Mesendoderm (in vitro differentiated cells): ENCODE data around the gene COL2A1.

Experiments used
- DNase-seq: peaks from one replicate; pipeline ENCODE4 v3.0.0; 2013
- H2AK5ac ChIP-seq: 2 replicates; pipeline ENCODE4 v1.6.1; 2013; ENCODE audit warnings: low read length, inconsistent platforms
- H2BK120ac ChIP-seq: 2 replicates; pipeline ENCODE4 v1.6.1; 2013; ENCODE audit warnings: low read depth, mild to moderate bottlenecking, low read length, moderate library complexity, mixed read lengths
- H2BK15ac ChIP-seq: replicated peaks from 2 replicates; pipeline ENCODE4 v1.6.1; 2013; ENCODE audit warnings: low read depth, mild to moderate bottlenecking, moderate library complexity
- H2BK5ac ChIP-seq: 2 replicates; pipeline ENCODE4 v1.6.1; 2013; ENCODE audit warnings: low read length, inconsistent platforms
- H3K18ac ChIP-seq: 2 replicates; pipeline ENCODE4 v1.6.1; 2013; ENCODE audit warnings: mild to moderate bottlenecking, low read length, mixed read lengths
- H3K23ac ChIP-seq: one replicate; pipeline ENCODE4 v1.6.1; 2013; ENCODE audit warnings: low read length
- H3K27ac ChIP-seq: 2 replicates; pipeline ENCODE4 v1.5.1; 2013; ENCODE audit warnings: low read depth, mild to moderate bottlenecking, inconsistent platforms, low read length, moderate library complexity
- H3K27me3 ChIP-seq: 2 replicates; pipeline ENCODE4 v1.6.1; 2013; ENCODE audit warnings: low read length, control low read depth, mild to moderate bottlenecking, inconsistent platforms; ENCODE audit not compliant: insufficient read depth, poor library complexity
- H3K36me3 ChIP-seq: 2 replicates; pipeline ENCODE4 v1.6.1; 2013; ENCODE audit warnings: low read length, inconsistent platforms; ENCODE audit not compliant: control insufficient read depth, insufficient read depth
- H3K4ac ChIP-seq: one replicate; pipeline ENCODE4 v1.6.1; 2013; ENCODE audit warnings: low read depth, mild to moderate bottlenecking, low read length, moderate library complexity
- H3K4me1 ChIP-seq: 2 replicates; pipeline ENCODE4 v1.6.1; 2013; ENCODE audit warnings: low read depth, low read length, inconsistent platforms; ENCODE audit not compliant: control insufficient read depth
- H3K4me2 ChIP-seq: 2 replicates; pipeline ENCODE4 v1.6.1; 2013; ENCODE audit warnings: low read length
- H3K4me3 ChIP-seq: 2 replicates; pipeline ENCODE4 v1.5.1; 2013; ENCODE audit warnings: mild to moderate bottlenecking, low read length
- H3K56ac ChIP-seq: one replicate; pipeline ENCODE4 v1.6.1; 2013; ENCODE audit warnings: low read length
- H3K79me1 ChIP-seq: 2 replicates; pipeline ENCODE4 v1.6.1; 2013; ENCODE audit warnings: low read length, inconsistent platforms
- H3K79me2 ChIP-seq: 2 replicates; pipeline ENCODE4 v1.6.1; 2013; ENCODE audit warnings: mild to moderate bottlenecking, low read length; ENCODE audit not compliant: control insufficient read depth, insufficient read depth
- H3K9ac ChIP-seq: 2 replicates; pipeline ENCODE4 v1.6.1; 2013; ENCODE audit warnings: low read length, inconsistent platforms
- H4K5ac ChIP-seq: one replicate; pipeline ENCODE4 v1.6.1; 2013; ENCODE audit warnings: low read length
- H4K8ac ChIP-seq: one replicate; pipeline ENCODE4 v1.6.1; 2013; ENCODE audit warnings: low read depth, mild to moderate bottlenecking, control low read depth, low read length, moderate library complexity
- WGBS: extraction: QIAGEN DNeasy Blood & Tissue Kit; methylation state at CpG from one replicate; pipeline ENCODE4 v1.1.7; 2013; ENCODE audit warnings: low lambda C conversion rate, missing lambda C conversion rate; ENCODE audit not compliant: insufficient coverage; ENCODE audit errors: extremely low coverage; 5-methylcytosine and 5-hydroxymethylcytosine counted together

The COL2A1 gene

GRCh38 chr12:48034835-48035805 lies 30.8 kb upstream of the COL2A1 start:
- Histone ChIP-seq H3K18ac (no peak overlapping the region), H4K5ac (no peak overlapping the region), H4K8ac (no peak overlapping the region), H2AK5ac (no peak overlapping the region), H3K27me3 (no peaks in the 10 kb centered on the region), H3K4me2 (no peak overlapping the region), H2BK15ac (no peak overlapping the region), H3K4me3 (no peak overlapping the region), H2BK120ac (no peak overlapping the region), H3K23ac (no peak overlapping the region), H3K9ac (no peak overlapping the region), H3K36me3 (no peaks in the 10 kb centered on the region), H3K4me1 (peaks cover 11% of the 10 kb centered on the region), H3K4ac (no peak overlapping the region), H2BK5ac (no peak overlapping the region), H3K79me2 (no peaks in the 10 kb centered on the region), H3K79me1 (no peaks in the 10 kb centered on the region), H3K27ac (no peak overlapping the region), H3K56ac (no peak overlapping the region)
- no CpG with 5 or more reads among the region's 8 CpGs for WGBS
- no peak for DNase-seq

GRCh38 chr12:48033451-48033850 lies 29.2 kb upstream of the COL2A1 start:
- Histone ChIP-seq H3K4me3 (no peak overlapping the region), H3K4me2 (no peak overlapping the region), H3K27me3 (peaks cover 5% of the 10 kb centered on the region), H3K4me1 (peaks cover 11% of the 10 kb centered on the region), H2AK5ac (no peak overlapping the region), H3K9ac (no peak overlapping the region), H3K79me2 (no peaks in the 10 kb centered on the region), H3K27ac (no peak overlapping the region), H4K8ac (no peak overlapping the region), H4K5ac (no peak overlapping the region), H2BK120ac (no peak overlapping the region), H3K18ac (no peak overlapping the region), H3K79me1 (no peaks in the 10 kb centered on the region), H2BK5ac (no peak overlapping the region), H3K23ac (no peak overlapping the region), H3K56ac (no peak overlapping the region), H3K36me3 (no peaks in the 10 kb centered on the region), H3K4ac (no peak overlapping the region), H2BK15ac (no peak overlapping the region)
- WGBS, result no CpG with 5 or more reads among the region's 1 CpG
- DNase-seq, result no peak

- Histone ChIP-seq H3K4me3 (no peak overlapping the region), H2AK5ac (no peak overlapping the region), H2BK120ac (no peak overlapping the region), H3K23ac (no peak overlapping the region), H3K79me2 (no peaks in the 10 kb centered on the region), H3K18ac (no peak overlapping the region), H2BK5ac (no peak overlapping the region), H4K5ac (no peak overlapping the region), H3K27me3 (peaks cover 5% of the 10 kb centered on the region), H3K27ac (no peak overlapping the region), H3K4me1 (peaks cover 7% of the 10 kb centered on the region), H3K4me2 (no peak overlapping the region), H3K56ac (no peak overlapping the region), H3K79me1 (no peaks in the 10 kb centered on the region), H3K4ac (no peak overlapping the region), H3K36me3 (no peaks in the 10 kb centered on the region), H4K8ac (no peak overlapping the region), H2BK15ac (no peak overlapping the region), H3K9ac (no peak overlapping the region)
- DNase-seq, result peak; percentile 45
- no CpG with 5 or more reads among the region's 1 CpG for WGBS
These were observed 28.3 kb upstream of the COL2A1 start for GRCh38 chr12:48032597-48032996.

GRCh38 chr12:48031135-48031960 lies 27.1 kb upstream of the COL2A1 start:
- no peak overlapping the region for H3K27ac ChIP-seq
- no peaks in the 10 kb centered on the region for H3K79me2 ChIP-seq

GRCh38 chr12:48030173-48030650 lies 25.9 kb upstream of the COL2A1 start:
- H4K5ac ChIP-seq, result no peak overlapping the region
- WGBS, result no CpG with 5 or more reads among the region's 4 CpGs
- no peaks in the 10 kb centered on the region for H3K36me3 ChIP-seq
- no peak overlapping the region for H2AK5ac ChIP-seq
- H3K79me1 ChIP-seq, result no peaks in the 10 kb centered on the region
- H3K23ac ChIP-seq, result no peak overlapping the region
- H3K27ac ChIP-seq, result no peak overlapping the region
- H2BK5ac ChIP-seq, result no peak overlapping the region
- H3K18ac ChIP-seq, result no peak overlapping the region
- no peak overlapping the region for H3K4me3 ChIP-seq
- no peak overlapping the region for H3K4me2 ChIP-seq
- H3K4me1 ChIP-seq, result no peaks in the 10 kb centered on the region
- no peak for DNase-seq
- no peak overlapping the region for H2BK15ac ChIP-seq
- no peak overlapping the region for H3K56ac ChIP-seq
- no peak overlapping the region for H3K4ac ChIP-seq
- H2BK120ac ChIP-seq, result no peak overlapping the region
- no peaks in the 10 kb centered on the region for H3K79me2 ChIP-seq
- no peak overlapping the region for H3K9ac ChIP-seq
- no peak overlapping the region for H4K8ac ChIP-seq
- H3K27me3 ChIP-seq, result peaks cover 13% of the 10 kb centered on the region

More at GRCh38 chr12:48031135-48031960, 27.1 kb upstream of the COL2A1 start:
- Histone ChIP-seq H4K5ac (no peak overlapping the region), H3K56ac (no peak overlapping the region), H3K9ac (no peak overlapping the region), H3K4me1 (no peaks in the 10 kb centered on the region), H4K8ac (no peak overlapping the region), H2BK5ac (no peak overlapping the region), H3K4me3 (no peak overlapping the region), H3K27me3 (peaks cover 12% of the 10 kb centered on the region), H3K4ac (no peak overlapping the region), H3K36me3 (no peaks in the 10 kb centered on the region), H3K23ac (no peak overlapping the region), H3K4me2 (no peak overlapping the region), H2BK15ac (no peak overlapping the region), H2BK120ac (no peak overlapping the region), H3K18ac (no peak overlapping the region), H2AK5ac (no peak overlapping the region), H3K79me1 (no peaks in the 10 kb centered on the region)
- peak; percentile 77 for DNase-seq
- no CpG with 5 or more reads among the region's 12 CpGs for WGBS
